ENCODE results near the gene TMEM115.

TMEM115 gene, protein sequence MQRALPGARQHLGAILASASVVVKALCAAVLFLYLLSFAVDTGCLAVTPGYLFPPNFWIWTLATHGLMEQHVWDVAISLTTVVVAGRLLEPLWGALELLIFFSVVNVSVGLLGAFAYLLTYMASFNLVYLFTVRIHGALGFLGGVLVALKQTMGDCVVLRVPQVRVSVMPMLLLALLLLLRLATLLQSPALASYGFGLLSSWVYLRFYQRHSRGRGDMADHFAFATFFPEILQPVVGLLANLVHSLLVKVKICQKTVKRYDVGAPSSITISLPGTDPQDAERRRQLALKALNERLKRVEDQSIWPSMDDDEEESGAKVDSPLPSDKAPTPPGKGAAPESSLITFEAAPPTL

DNA sequence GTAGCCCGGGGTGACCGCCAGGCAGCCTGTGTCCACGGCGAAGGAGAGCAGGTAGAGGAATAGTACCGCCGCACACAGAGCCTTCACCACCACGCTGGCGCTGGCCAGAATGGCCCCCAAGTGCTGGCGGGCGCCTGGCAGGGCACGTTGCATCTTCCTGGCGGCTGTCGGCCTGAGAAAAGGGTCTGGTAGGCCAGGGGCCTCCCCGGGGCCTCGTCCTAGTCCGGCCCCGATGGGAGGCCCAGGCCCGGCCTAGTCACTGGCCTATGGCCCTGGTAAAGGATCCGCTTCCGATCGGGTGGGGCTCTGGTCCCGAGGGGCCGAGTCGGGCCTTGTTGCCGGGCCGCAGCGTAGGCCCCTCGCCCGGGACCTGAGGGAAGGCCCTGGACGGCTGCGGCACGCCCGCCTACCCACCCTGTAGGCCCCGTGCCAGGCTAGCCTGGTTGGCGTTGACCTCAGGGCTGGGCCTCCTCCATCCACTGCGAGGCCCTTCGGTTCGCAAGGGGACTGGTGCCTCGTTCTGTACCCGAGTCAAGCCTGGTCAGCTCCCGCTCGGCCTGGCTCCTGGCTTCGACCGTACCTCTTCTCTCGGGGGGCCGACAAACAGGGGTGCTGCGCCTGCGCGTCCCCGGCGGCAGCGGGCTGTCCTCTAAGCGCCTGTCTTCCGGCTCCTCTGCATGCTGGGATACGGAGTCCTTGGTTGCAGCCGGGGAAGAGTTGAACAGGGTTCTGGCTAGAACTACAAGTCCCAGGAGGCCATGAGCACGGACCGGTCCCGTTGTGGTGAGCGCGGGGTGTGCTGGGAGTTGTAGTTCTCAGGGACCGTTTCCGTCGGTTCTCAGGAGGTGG, at the start of gene TMEM115:
Gene TMEM115 (minus strand): TSS at position 611 of the 849 bp plus-strand sequence. CDS start 458 bp downstream, at position 153.
- DNase-seq: peak; percentile 96

DNA sequence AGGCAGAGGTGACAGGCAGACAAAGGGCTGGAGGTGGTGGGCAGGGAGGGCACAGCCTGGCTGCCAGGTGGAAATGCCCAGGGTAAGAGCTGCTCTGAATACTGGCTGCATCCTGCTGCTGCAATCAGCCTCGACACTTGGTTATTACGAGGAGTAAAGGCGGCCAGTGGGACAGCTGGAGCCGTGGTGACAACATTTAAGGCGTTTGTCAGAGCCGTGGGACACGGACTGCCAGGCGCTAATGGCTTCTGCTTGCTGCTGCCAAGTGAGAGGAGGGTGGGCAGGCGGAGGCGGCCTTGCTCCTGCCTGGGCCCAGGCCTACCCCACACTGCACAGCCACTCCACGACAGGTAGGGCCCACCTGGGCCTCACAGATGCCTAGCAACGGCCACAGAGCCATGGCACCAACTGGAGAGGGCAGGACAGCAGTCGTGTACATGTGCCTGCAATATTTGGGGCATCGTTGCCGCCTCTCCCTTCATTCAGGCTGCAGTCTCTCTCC, 49.2 kb upstream of the TMEM115 start:
- DNase-seq: no peak

DNA sequence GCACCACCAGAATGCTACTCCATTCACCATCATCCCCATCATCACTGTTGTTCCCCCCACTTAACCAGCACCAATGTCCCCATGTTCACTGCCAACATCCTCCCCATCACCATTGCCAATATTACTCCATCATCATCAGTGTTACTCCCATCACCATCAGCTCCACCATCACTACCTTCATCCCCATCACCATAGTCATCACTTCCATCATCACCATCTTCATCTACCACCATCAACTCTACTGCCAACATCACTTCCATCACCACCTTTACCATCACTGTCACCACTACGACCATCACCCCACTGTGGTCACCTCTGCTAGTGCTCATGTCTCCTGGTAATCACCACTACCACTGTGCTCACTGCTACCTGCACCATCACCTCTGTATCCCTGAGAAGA, 47.2 kb upstream of the TMEM115 start:
- DNase-seq: no peak

DNA sequence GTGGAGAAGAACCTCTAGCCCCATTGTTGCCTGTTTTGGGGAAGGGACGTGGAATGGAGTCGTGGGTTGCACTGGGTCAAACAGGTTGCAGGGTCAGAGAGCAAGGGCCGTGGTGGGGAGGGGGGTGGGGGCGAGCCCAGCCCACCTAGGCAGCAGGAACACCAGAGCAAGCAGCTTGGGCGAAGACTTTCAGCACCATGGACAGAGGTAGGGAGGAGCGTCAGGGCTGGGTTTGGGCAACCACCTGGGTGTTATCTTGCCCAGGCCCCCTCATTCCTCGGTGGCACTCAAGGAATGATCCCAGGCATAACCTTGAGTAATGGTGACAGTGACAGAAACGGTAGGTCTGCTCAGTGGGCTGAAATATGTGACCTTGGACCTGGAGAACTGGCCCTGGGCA, 45.9 kb upstream of the TMEM115 start:
- peak; percentile 17 for DNase-seq

DNA sequence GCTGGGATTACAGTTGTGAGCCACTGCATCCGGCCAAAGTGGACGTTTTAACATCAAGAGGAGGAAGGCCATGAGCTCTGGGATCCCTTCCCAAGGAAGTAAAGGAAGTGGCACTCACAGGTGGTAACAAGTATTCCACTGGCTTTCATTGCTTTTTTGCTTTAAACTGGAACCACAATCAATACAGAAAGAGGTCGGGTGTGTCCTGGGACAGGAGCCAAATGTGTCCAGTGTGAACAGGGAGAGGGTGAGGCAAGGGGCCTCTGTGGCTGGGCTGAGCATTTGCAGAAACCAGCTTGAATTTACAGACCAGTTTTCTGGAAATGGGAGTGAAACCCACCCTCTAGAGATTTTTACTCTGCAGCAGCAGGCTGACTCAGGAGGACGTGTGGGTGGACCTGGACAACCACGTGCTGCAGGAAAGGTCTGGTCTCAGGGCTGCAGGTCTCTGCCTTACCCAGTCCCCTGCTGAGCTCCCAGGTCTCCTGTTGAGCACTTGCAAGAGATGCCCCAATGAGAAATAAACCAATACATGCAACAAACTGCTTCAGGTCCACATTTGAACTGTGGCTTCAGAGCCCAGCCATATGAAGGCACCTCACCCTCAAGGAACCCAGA, 42.8 kb upstream of the TMEM115 start:
- DNase-seq: no peak

DNA sequence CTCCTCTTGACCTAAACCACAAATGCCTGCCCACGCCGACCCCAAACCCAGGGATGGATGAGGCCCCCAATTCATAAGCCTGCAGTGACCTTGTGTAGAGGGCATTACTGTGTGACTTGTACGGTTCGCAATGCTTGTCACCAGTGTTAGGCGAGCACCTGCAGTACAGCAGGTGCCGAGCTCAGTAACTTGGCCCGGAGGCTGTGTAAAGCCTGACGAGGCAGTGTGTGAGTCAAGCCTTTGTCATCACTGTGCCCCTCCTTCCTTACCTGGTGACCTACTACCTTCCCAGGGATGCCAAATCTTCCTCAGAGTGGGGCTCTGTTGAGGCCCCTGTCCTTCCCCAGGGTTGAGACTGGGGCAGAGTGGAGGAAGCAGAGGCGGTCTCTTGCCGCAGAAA, 37.2 kb upstream of the TMEM115 start:
- DNase-seq: no peak

DNA sequence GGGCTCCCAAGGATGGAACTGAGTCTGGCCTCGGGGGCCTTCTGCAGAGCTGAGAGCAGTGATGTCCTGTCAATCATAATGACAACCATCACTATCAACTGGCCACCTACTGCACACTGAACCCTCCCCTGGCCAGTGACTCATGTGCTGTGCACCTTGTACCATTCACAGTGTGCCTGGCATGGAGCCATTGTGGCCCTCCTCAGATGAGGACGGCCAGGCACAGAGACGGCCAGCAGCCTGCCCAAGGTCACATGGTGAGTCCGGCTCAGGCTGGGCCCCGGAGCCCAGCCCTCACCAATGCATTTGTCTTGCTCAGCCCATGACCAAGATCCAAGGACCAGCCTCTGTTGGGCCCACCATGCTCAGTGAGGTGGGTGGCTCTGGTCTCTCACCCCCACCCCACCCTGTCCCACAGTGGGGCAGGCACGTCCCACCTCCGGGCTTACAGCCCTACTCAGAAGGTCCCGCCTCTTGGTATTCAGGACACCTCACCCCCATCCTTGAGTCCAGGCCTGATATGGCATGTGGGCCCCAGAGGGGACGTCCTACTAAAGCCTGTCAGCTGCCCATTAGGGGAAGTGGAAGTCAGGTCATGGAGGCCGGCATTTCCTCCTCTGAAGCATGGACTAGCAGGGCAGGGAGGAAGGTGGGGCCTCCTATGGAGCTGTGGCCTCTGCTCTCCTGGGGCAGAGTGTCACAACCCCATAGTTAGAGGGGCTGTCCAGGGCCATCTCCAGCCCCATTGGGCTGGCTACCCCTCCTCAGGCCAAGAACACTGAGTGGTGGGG, 35.9 kb upstream of the TMEM115 start:
- DNase-seq: no peak

DNA sequence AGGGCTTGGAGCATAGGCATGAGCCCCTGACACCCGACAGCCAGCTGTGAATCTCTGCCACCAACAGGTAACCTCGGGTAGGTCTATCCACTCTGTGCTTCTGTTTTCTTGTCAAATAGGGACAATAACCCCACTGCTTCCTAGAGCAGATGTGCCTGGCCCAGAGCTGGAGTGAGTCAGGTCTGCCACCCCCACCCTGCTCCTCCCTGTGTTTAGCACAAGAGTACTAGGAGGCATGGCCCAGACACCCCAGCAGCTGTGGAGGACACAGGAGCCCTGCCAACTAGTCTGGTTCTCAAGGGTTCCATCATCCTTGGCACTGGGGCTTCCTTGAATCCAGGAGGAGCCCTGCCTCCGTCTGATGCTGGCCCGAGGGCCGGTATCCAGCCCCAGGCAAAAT, 33.7 kb upstream of the TMEM115 start:
- DNase-seq: no peak

DNA sequence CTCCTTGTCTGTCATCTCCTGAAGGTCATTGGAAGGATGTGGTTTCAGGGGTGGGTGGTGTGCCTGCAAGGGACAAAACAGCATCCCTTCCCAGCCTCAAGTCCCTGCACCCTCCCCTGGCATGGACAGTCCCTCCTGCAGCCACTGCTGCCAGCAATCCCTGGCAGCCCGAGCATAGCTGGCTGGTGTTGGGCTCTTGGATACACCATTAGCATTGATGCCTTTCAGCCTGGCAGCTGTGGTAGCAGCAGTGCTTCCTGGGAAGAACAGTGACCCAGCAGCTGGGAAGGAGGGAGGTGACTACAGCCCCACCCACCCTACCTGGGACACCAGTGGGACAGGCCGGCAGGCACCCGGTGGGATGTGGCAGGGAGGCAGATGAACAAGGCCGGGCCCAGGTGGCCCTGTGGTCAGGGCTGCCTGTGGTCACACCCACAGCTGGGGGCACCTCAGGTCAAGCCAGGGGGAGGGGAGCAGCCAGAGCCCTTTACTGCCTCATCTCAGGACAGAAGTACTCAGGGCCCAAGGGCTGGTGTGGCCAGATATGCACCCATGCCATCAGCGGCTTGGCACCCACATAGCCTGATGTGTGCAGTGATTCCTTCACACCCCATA, 32.9 kb upstream of the TMEM115 start:
- DNase-seq: no peak

DNA sequence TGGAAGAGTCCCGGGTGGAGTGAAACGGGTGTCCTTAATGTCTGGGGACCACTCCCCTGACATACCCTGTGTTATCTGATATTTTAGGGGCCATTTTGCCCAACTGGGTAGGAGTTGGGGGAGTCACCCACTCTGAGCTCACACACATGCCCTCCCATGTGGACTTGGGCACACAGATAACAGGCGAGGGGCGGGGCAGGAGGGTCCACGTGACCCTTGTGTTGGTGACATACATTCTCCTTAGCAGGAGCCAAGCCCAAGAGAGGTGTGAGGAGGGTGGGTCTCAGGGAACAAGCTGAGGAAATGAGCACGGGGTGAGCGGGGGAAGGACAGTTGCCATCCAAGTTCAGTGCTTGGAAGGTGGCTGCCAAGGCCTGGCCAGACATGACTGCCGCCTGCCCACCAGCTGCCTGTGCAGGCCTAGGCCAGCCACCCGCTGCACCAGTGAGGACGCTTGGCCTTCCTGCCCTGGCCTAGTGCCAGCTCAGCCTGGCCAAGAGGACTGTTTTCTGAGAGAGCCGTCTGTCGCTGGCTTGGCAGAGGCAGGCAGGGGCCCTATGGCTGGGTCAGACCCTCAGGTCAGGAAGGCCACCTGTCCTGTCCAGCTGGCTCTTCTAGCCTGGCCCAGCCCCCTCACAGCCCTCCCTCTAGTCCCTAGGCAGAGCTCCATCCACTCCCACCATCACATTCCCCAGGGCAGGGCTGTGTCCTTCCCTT, 31.3 kb upstream of the TMEM115 start:
- no peak for DNase-seq

DNA sequence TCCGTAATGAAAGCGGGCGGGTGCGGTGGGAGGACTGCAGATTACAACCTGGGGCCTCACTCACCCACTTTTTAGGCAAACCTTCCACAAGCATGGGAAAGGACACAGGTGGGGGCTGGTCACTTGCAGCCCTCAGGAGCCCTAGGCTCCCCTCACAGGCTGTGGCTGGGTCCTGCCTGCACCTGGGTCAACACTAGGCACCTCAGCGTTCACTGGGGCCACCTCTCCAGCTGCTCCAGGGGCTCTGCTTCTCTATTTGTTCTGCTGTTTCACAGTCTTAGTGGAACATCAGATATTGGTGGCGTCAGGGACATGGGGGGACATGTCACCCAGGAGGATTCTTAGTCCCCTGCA, 30.1 kb upstream of the TMEM115 start:
- no peak for DNase-seq

DNA sequence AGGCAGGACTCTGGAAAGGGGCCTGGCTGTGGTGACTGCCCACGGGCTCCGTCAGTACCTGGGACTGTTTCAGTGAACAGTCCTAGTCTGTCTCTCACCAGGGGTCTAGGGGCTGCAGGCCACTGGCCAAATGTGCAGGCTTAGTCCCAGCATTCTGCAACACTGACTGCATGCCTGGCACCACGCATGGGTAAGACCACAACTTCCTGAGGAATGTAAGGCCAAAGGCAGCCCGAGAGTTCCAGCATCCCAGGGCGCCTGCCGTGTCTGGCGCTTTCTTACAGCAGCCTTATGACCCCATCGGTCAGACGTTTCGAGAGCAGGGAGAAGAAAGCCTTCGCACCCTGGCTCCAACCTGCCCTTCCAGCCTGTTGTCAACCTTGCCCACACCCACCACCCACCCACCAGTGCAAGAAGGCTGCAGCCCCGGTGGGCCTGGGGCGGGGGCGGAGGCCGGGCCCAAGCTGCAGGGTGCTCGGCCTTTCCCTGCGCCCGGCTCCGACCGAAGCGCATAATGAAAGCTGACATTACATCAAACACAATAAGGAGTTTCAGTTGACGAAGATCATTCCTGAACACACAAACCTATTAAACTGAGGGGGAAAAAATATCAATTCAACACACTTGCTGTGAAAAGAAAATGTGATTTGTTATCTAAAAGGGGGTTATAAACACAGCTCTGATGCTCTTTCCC, 29.5 kb upstream of the TMEM115 start:
- no peak for DNase-seq

DNA sequence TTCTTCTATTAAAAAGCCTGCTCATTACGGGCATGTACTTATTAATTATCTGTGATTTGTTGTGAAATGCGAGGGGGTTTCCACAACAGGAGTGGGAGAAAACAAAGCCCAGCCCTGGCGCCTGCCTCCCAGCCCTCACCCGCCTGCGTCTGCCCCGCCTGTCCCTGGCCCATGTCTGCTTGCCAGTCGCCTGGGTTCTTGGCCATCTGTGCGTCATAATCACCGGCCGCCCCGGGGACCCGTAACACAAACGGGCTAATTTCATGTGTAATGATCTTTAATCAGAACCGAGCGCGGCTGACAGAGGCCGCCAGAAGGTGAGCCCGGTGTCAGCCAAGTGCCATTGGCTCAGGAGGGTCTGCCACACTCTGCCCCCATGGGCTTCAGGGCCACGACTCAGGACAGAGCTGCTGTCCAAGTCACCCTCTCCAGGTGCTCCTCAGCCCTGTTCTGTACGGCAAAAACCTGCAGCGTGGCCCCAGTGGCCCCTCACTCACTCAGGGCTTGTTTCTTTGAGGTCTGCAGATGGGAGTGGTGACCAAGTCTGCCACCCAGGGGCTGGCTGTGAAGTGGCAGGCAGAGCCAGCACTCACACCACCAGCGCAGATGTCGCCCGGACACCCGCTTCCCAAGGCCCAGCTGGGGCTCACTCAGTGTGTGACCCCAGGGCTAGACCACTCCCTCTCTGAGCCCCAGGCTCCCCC, 28.8 kb upstream of the TMEM115 start:
- DNase-seq: no peak

DNA sequence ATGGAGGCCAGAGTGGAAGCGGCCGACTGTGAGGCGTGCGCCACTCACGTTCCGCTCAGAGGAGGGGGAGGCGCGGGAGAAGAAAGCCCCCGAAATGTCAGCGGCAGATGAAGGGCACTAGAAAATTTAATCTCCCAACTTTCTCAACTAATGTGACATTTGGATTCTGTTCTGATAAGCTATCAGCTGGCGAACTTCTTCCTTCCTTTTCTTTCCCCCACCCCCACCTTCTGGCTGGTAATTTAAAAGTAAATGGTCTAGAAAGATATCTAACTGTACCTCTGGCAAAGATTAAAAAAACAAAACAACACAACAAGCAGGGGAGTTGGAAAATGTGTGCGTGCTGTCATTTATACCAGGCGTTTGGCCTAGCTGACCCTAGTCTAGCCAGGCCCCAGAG, 26.4 kb upstream of the TMEM115 start:
- no peak for DNase-seq

DNA sequence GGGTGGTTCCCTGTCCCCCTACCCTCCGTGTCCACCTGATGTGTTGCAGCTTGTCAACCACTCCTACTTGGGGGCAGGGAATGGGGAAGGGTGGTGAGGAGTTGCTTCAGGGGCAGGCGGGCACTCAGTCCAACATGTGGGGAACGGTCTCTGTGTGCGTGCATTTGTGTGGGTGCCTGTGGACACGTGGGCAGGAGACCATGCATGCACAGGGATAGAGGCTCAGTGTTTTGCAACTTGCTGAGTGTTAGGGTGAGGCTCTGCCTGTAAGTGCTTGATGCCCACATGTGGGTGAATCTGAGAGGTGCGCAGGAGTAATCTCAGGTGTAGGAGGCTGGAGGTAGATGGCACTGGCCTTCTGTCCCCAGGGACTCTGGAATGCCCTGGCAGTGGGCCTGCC, 24.4 kb upstream of the TMEM115 start:
- no peak for DNase-seq

DNA sequence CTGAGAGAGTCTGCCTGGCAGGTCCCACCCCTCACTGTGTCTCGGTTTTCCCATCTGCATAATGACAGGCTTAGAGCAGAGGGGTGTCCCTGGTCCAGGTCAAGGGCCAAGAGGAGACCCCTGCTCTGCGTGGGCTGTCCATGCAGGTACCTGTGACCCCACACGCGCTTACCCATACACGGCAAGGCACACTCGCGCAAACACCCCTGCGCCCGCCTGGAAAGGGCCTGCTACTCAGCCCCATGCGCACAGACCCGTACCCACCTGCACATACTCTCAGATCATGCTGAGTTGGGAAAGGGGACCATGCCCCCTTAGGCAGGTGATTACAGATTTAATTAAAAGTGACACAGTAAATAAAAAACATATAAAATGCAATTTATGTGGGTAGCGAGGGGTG, 23.4 kb upstream of the TMEM115 start:
- DNase-seq: no peak

DNA sequence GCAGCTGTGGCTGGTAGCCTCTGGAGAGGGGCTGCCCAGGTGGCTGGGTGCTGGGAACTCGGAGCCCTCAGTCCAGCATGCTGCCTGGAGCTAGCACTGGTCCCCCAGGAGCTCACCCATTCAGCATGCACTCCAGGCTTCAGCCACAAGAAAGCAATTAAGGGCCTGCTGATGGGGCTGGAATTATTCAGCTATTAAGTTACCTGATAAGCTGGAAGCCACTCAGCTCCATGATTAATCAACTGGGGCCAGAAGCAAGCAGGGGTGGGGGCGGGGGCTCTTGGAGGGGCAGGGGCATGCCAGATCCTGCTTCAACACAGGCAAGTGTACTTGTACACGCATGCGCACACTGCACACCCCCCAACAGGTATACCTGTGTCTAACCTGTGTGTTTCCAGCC, 22.1 kb upstream of the TMEM115 start:
- no peak for DNase-seq

DNA sequence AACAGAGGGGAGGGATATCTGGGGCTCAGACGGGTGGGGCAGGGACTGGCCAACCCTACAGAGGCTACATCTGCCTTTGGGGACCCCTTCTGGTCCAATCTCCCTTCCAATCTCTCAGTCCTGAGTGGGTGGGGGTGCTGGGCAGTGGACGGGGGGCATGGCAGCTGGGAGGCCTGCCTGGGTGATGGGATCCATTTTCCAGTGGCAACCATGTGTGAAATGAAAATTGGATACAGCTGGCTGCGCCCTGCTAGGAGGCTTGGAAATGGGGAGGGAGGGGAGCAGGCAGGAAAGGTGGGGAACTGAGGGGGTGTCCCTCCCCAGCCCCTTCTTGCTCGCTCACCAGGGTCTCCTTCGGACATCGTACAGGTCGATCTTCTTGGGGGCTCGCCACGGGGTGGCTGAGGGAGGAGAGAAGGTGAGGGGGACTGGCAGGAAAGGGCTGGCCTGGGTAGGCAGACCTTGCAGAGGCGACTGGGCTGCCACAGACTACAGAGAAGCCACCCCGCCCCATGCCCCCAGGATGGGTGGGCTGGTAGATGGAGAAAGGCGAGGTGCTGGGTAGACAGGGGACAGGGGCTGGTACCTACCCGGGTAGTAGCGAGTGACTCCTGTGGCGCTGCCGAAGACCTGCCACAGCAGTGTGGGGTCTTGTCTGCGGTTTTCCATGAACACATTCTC, 21.2 kb upstream of the TMEM115 start:
- DNase-seq: no peak

DNA sequence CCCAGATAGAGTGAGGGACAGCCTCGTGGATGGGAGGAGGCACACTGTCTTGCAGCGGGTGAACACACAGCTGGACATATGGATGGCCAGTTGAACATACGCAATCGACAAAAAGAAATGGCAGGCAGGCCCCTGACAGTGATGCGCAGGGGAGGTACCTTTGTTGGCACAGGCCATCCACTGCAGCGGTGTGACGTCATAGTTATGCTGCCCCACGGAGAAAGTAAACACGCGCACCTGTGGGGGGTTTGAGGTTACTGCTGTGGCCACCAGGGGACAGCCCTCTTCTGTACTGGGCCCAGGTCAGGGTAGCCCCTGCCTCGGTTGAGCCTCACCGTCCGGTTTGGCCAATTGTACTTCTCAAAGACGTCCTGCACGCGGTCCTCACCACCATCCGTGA, 19.4 kb upstream of the TMEM115 start:
- no peak for DNase-seq

DNA sequence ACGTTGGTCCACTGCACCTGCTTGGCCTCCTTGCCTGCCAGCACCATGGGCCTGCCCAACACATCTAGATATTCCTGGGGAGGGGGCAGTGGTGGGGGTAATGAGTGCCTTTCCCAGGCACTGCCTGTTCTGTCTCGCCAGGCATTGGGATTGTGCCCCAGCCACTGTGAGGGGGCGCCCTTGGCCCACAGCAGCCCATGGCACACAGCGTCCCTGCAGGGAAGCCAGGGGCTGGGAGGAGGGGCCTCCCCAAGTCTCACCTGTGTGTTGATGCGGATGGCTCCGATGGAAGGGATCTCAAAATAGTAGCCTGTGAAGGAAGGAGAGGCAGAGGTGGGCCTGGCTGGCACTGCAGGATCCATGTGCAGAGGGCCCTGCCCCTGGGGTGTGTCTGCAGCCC, 18.7 kb upstream of the TMEM115 start:
- no peak for DNase-seq
